Measurements from ENCODE around the gene TRMT61A.
"Not testable (repeated sequence)": the region's sequence is repeated elsewhere in the genome, so short reads cannot be mapped to it uniquely, and the experiment has no call there.

TRMT61A gene

GRCh38 chr14:103522649-103523574, 6.1 kb upstream of the TRMT61A start, which contains the start of gene CKB:
Gene CKB (minus strand): TSS chr14:103522830. CDS start chr14:103522493, 337 bp downstream.
- peak; percentile 62 for DNase-seq (ENCODE audit: low spot score)

GRCh38 chr14:103523575-103523954, 5.4 kb upstream of the TRMT61A start:
- no peak for DNase-seq (ENCODE audit: low spot score)

DNA sequence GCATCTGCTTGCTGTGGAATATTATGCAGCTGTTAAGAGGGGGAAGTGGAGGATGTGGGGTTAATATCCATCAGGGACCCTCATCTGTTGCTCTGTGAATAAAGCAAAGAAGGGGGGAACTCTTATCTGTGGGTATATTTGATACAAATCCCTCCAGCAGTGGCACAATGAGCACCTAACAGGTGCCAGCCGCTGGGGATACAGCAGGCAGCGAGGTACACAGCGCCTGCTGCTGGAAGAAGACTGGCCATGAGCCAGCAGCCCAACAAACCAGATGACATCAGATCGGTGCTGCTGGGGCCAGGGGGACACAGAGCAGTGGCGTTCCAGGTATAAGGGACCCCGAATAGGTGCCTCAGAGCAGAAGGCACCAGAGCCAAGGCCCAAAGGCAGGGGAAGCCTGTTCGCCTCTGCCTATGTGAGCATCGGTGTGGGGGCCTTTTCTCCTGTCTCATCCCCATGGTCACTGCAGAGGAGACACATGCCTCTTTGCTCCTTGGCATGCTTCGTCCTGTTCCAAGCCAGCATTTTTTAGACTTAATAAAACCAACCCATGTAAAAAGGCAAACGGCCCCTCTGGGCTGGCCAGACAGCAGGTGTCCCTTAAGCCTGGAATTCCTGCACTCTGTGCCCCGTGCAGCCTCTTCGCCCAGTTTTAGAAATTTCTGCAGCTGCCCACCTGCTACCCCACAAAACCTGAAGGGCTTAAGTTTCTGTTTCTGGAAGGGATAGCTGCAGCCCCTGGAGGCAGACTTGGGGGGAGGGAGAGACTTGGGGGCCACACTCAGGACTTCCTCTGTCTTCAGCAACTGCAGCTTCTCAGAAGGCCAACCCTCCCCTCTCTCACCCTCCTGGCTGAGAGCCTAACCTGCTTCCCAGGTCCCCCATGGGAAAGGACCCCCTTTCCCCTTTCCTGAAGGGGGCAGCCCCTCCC, 4.7 kb upstream of the TRMT61A start:
- no peak for DNase-seq (ENCODE audit: low spot score)

- not testable (repeated sequence) for DNase-seq (ENCODE audit: low spot score)
Measured at GRCh38 chr14:103525430-103526246, 3.4 kb upstream of the TRMT61A start.

DNA sequence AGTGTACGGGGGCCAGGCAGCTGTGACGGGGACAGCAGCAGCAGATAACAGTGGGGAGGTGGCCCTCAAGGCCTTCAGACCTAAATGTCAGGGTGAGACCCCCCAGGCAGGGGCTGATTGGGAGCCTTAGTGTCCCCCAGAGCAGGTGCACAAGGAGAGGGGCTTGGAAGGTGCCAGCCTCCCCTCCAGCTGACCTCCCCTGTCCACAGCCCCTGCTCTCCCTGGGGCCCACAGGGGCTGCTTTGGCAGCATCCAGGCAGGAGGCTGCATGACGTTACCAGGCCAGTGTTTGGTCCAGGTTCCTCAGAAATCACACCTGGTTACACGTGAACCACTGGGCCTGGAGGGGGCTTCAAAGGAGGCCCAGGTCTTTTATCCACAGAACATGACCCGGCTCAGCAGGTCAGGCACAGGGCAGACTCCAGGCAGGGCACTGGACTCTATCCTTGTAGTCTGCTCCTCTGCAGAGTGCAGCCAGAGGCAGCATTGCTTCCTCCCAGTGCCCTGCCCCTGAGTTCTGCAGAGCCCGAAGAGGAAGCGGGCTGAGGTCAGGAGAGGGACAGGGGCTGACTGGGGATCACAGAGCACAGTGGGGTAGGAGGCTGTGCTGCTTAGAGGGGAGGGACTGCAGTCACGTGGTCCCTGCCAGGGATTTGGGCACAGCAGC, 2.6 kb upstream of the TRMT61A start:
- DNase-seq (ENCODE audit: low spot score): no peak

DNA sequence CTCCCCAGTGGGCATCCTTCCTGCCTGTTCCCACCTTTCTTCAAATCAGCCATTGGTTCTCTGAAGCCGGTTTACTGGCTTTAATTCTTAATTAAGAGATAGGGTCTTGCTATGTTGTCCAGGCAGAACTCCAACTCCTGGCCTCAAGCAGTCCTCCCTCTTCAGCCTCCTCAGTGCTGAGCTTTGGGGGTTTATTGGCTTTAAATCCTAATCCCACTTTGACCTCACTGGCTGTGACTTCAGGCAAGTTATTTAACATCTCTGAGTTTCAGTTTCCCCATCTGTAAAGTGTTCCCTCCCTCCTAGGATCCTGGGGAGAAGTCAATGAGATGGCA, 2.1 kb upstream of the TRMT61A start:
- DNase-seq (ENCODE audit: low spot score): no peak

DNA sequence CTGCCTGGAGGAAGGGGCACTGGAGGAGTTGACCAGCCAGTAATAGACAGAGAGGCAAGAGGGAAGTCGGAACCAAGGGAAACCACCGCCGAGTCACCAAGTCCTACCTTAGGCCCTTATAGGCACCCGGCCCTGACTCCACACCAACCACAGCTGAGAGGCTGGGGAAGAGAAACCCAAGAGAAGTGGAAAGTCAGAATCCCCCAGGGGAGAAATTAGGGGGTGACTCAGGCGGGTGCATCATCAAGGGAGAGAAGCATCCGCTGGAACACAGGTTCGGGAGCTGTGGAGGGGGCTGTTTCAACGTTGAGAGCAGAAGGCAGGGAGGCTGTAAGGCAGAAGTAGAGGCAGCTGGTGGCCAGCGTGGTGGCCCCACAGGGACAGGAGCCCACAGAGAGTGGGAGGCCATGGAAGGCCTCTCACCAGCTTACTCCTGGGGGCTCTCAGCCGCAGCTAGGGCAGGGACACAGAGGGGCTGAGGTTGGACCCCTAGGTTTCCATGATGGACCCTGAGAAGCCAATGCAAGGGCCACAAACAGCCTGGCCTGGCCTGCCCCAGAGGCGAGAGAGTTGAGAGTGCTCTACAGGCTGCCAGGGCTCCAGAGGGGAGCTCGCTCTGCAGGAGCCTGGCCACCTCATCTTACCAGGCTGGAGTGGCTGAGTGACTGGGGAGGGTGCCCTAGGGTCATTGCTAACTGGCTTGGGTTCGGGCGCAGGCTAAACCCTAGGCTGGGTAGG, 1.4 kb upstream of the TRMT61A start:
- DNase-seq (ENCODE audit: low spot score): peak; percentile 88

GRCh38 chr14:103528146-103528586, 830 bp upstream of the TRMT61A start:
- no peak for DNase-seq (ENCODE audit: low spot score)

GRCh38 chr14:103529383-103530365, 678 bp downstream of the TRMT61A start:
- DNase-seq (ENCODE audit: low spot score): no peak

GRCh38 chr14:103530390-103530789, 1.4 kb downstream of the TRMT61A start:
- DNase-seq (ENCODE audit: low spot score): no peak

DNA sequence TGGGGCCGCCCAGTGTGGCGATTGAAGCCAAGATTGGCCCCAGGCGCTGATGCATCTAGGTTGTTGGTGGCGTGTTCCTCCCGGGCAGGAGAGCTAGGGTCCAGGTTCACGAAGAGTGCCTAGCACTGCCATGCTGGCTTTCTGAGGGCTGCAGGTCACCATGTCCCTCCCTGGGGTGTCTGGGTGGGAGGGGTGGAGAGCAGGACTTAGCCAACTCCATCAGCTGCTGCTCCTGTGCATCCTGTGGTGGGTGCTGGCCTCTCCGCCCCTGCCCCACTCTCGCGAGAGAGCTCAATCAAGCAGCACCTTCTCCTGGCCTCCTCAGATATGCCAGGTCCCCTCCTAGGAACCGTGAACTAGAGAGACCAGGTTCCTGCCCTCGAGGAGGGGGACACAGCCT, 1.8 kb downstream of the TRMT61A start:
- DNase-seq (ENCODE audit: low spot score): no peak

DNA sequence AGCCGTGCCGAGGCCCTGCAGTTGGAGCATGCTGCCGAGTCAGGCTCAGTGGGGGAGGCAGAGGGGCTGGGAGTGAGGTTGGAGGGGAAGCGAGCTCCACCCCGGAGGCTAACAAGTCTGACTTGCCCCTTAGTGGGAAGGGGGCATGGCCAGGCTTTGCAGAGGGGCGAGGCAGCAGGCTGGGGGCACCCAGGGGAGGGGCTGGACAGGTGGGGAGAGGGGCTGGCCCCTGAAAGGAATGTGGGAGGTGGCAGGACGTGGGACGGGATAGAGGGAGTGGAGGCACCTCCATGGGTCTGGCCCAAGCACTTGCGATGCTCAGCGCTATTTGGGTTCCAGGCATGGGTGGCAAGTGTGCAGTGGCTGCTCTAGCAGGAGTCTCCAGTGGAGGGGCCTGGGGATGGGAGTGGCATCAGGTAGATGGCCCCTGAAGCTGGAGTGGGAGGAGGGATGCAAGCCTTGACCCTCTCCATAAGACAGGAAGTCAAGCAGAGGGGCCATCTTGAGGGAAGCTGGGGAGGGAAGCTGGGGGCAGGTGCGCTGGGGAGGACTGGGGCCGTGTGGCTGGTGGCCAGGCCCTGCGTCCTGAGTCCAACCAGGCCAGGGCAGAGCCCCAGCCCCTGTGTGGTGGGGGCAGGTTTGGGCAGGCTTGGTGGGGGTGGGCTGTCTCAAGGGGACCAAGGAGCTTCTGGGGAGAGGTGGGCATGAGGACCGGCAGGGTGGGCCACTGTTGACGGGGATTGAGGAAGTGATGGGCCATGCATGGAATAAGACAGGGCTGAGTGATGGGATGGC, 2.6 kb downstream of the TRMT61A start:
- no peak for DNase-seq (ENCODE audit: low spot score)

DNA sequence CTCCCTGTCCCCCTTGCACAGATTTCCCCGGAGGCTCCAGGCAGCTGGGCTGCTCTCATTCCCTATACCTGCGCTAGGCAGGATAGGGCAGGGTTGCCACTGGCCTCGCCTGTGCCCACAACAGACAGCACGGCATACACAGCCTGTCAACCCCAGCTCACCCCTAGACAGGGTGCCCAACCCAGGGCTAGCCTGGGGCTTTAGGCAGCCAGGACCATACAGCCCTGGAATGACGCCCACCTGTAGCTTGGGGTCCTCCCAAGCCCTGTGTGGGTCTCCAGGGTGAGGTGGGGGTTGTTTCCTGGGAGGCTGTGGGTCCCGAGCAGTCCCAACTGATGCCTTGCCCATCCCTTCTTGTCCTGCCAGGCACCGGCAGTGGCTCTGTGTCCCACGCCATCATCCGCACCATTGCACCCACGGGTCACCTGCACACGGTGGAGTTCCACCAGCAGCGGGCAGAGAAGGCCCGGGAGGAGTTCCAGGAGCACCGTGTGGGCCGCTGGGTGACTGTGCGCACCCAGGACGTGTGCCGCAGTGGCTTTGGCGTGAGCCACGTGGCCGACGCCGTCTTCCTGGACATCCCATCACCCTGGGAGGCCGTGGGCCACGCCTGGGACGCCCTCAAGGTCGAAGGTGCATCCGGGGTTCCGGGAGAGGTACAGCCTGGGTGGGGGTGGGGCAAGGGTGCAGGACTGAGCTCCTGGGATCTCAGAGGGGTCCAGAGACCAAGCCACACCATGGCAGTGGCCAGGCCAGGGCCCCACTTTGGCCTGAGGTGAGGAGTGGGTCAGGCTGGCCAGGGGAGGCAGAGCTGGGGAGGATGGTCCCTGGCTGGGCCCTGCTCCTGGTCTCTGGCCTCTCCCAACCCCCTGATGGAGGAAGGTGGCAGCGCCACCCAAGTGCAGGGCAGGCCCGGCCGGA, 3.5 kb downstream of the TRMT61A start:
- DNase-seq (ENCODE audit: low spot score): no peak

GRCh38 chr14:103533137-103533998, 4.4 kb downstream of the TRMT61A start:
- DNase-seq (ENCODE audit: low spot score): no peak

GRCh38 chr14:103533999-103534575, 5.1 kb downstream of the TRMT61A start:
- no peak for DNase-seq (ENCODE audit: low spot score)

GRCh38 chr14:103534576-103535061, 5.6 kb downstream of the TRMT61A start:
- no peak for DNase-seq (ENCODE audit: low spot score)
